Motor neuron (in vitro differentiated cells): ENCODE data around the gene ERICH2. TPM values are rescaled to one million over a fixed set of nuclear protein-coding genes. Genes with fewer than 3 reads are reported as not detected.
"Not testable (repeated sequence)": the region's sequence is repeated elsewhere in the genome, so short reads cannot be mapped to it uniquely, and the experiment has no call there.

ENCODE experiments used
- ATAC-seq, 8 experiments: fragments of 200-7000 bp; cut with Tn5 transposase; replicated peaks in 6 of 8; 2 replicates each; pipeline ENCODE4 v1.8.0; 2021; ENCODE audit warnings: mild to moderate bottlenecking in 8 of 8, moderate library complexity in 8 of 8
- H3K27ac ChIP-seq, 2 donors: fragments of 250-450 bp; sonication (Bioruptor Pico); 2 replicates each; pipeline ENCODE4 v1.9.0; 2021; ENCODE audit warnings: antibody characterized with exemption in 2 of 2, mild to moderate bottlenecking in 2 of 2, moderate library complexity in 1 of 2
- H3K4me1 ChIP-seq, 2 donors: fragments of 250-450 bp; sonication (Bioruptor Pico); replicated peaks in 1 of 2; 2 replicates each; pipeline ENCODE4 v1.6.1; 2021; ENCODE audit warnings: antibody characterized with exemption in 2 of 2, mild to moderate bottlenecking in 2 of 2, moderate library complexity in 1 of 2
- H3K4me3 ChIP-seq, 5 donors: fragments of 250-450 bp; sonication (Bioruptor Pico); 2 replicates each; pipeline ENCODE4 v1.9.0; 2021; ENCODE audit warnings: antibody characterized with exemption in 5 of 5, mild to moderate bottlenecking in 5 of 5, moderate library complexity in 4 of 5
- WGBS, 10 experiments: fragments of 450-650 bp; shearing (Covaris generic); methylation state at CpG; one replicate each; pipeline ENCODE4 v1.0.0; 2022; 5-methylcytosine and 5-hydroxymethylcytosine counted together
- in situ Hi-C, 9 experiments: fragments of 400-800 bp; cut with MboI; loops; one replicate each; pipeline ENCODE4 v1.15.0; 2021; ENCODE audit warnings: low sequenced_read_pairs in 9 of 9, low pct_unique_long_range_greater_than_20kb in 2 of 9; ENCODE audit not compliant: unreplicated experiment in 9 of 9
- total RNA-seq, 8 experiments: library from RNA; unstranded; fragments of 300-600 nt; gene quantifications; 2 replicates each; pipeline versions ENCODE4 v1.2.3 to v1.2.4, GENCODE V29; 2022

ERICH2 gene
- total RNA-seq, 8 experiments from 2014 or later: 0.96 to 11.7 (median 1.8) TPM; not detected in 3

- in situ Hi-C loops: no loop called here
- ATAC-seq: no peak
- Histone ChIP-seq H3K27ac (no peak overlapping the region), H3K4me3 (no peak overlapping the region), H3K4me1 (no peaks in the 10 kb centered on the region)
- WGBS, 10 experiments: 13 to 100% (median 76%) methylated on average over 2 to 4 of the region's 6 CpGs; no CpG with 5 or more reads in 3 of the 10 experiments
These were observed 27.2 kb upstream of the ERICH2 start for GRCh38 chr2:170742896-170743529.

DNA sequence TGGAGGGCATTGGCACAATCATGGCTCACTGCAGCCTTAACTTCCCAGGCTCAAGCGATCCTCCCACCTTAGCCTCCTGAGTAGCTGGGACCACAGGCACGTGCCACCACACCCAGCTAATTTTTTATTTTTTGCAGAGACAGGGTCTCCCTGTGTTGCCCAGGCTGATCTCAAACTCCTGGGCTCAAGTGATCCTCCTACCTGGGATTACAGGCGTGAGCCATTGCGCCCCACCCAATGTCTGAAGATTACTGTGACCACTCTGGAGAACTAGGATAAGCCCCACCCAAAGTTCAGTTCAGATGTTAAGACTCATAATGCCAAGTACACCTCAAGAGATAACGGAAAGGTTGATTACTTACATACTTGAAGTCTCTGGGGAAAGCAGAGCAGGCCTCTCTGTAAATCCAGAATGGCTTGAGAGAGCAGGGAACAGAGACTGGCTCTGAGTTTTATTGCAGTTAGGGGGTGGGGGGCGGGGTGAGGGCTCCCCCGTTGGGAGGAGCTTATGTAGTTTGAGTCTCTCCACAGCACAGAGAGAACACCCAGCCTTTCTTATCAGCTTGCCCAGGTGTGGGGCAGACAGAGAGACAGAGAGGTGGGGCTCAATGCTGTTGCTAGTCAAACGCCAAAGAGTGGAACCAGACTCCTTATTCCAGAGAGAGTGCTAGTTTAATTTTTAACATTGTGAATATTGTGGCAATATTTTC is 26.5 kb upstream of the ERICH2 start:
- Histone ChIP-seq H3K27ac (no peak overlapping the region), H3K4me1 (no peaks in the 10 kb centered on the region), H3K4me3 (no peak overlapping the region)
- no peak for ATAC-seq
- in situ Hi-C loops: no loop called here
- 29 to 100% (median 54%) methylated on average over 1 to 8 of the region's 8 CpGs; no CpG with 5 or more reads in 2 of the 10 experiments for WGBS, 10 experiments

GRCh38 chr2:170744248-170745002 is 25.8 kb upstream of the ERICH2 start:
- Histone ChIP-seq H3K4me1 (no peaks in the 10 kb centered on the region), H3K27ac (no peak overlapping the region), H3K4me3 (no peak overlapping the region)
- ATAC-seq: no peak
- in situ Hi-C loops: no loop called here
- WGBS, 10 experiments: 63 to 100% (median 84%) methylated on average over 3 to 13 of the region's 14 CpGs

GRCh38 chr2:170745305-170745704 is 24.9 kb upstream of the ERICH2 start:
- no peak for ATAC-seq
- in situ Hi-C loops: no loop called here
- no peaks in the 10 kb centered on the region for H3K4me1 ChIP-seq
- no peak overlapping the region for H3K27ac ChIP-seq
- 33 to 100% (median 70%) methylated on average over 1 to 6 of the region's 6 CpGs; no CpG with 5 or more reads in 1 of the 10 experiments for WGBS, 10 experiments
- no peak overlapping the region for H3K4me3 ChIP-seq

- ATAC-seq: no peak
- in situ Hi-C loops: no loop called here
- Histone ChIP-seq H3K27ac (no peak overlapping the region), H3K4me1 (no peaks in the 10 kb centered on the region), H3K4me3 (no peak overlapping the region)
- WGBS, 10 experiments: 0 to 100% (median 93%) methylated on average over 1 to 4 of the region's 4 CpGs; no CpG with 5 or more reads in 2 of the 10 experiments
These were observed 22.3 kb upstream of the ERICH2 start for GRCh38 chr2:170747921-170748320.

DNA sequence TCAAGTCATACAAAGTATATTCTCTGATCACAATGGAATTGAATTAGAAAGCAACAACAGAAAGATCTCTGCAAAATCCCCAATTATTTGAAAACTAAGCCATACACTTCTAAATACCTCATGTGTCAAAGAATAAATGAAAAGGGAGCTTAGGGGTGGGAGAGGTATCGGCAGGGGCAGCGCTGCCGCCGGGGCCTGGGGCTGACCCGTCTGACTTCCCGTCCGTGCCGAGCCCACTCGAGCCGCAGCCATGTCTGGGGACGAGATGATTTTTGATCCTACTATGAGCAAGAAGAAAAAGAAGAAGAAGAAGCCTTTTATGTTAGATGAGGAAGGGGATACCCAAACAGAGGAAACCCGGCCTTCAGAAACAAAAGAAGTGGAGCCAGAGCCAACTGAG is 18.6 kb upstream of the ERICH2 start:
- 0 to 100% (median 69%) methylated on average over 1 to 5 of the region's 12 CpGs; no CpG with 5 or more reads in 4 of the 10 experiments for WGBS, 10 experiments
- peak in 4 of 8 experiments; percentile 50 to 62 (median 57) for ATAC-seq
- in situ Hi-C loops, H3K4me3 ChIP-seq, H3K27ac ChIP-seq, H3K4me1 ChIP-seq: not testable (repeated sequence)

- H3K4me1 ChIP-seq: peaks cover 0 to 3% of the 10 kb centered on the region in 2 donors
- H3K27ac ChIP-seq: no peak overlapping the region
- H3K4me3 ChIP-seq: no peak overlapping the region
- no peak for ATAC-seq
- in situ Hi-C loops: no loop called here
These were observed 8.6 kb upstream of the ERICH2 start for GRCh38 chr2:170761572-170761971.

GRCh38 chr2:170762760-170763159 is 7.4 kb upstream of the ERICH2 start:
- Histone ChIP-seq H3K4me3 (no peak overlapping the region), H3K27ac (no peak overlapping the region), H3K4me1 (peaks cover 0 to 3% of the 10 kb centered on the region in 2 donors)
- WGBS, 10 experiments: 46 to 90% (median 71%) methylated on average over 3 to 7 of the region's 7 CpGs; no CpG with 5 or more reads in 1 of the 10 experiments
- in situ Hi-C loops: no loop called here
- no peak for ATAC-seq

DNA sequence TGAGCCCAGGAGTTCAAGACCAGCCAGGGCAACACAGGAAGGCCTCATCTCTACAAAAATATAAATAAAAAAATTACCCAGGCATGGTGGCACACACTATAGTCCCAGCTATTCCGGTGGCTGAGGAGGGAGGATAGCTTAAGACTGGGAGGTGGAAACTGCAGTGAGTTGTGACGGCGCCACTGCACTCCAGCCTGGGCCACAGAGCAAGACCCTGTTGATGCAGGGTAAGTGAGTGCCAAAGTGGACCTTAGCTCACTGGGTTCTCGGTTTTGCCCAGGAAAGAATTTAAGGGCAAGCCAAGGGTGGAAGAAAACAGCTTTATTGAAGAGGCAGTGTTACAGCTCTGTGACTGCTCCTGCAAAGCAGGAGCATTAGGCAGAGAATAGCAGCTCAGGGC is 6.9 kb upstream of the ERICH2 start:
- Histone ChIP-seq H3K27ac (no peak overlapping the region), H3K4me3 (no peak overlapping the region), H3K4me1 (peaks cover 0 to 3% of the 10 kb centered on the region in 2 donors)
- in situ Hi-C loops: no loop called here
- 20 to 93% (median 74%) methylated on average over 1 to 4 of the region's 4 CpGs; no CpG with 5 or more reads in 2 of the 10 experiments for WGBS, 10 experiments
- ATAC-seq: no peak

DNA sequence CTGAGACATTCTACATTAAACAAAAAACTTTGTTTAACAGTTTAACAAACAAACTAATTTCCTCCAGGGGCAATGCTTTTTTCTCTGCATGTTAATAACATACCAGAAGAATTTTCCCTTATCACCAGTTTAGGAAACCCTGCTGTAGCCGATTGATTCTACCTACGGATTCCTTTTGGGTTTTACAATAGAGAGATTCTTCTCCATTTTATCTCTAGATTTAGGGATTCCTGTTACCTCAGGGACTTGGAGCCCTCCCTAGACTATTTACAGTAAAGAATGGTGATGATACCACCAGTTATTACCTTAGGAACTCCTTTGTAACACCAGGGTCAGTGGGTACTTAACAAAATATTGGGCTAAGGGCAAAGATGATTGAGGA is 5.3 kb upstream of the ERICH2 start:
- Histone ChIP-seq H3K4me1 (peaks cover 0 to 3% of the 10 kb centered on the region in 2 donors), H3K27ac (no peak overlapping the region), H3K4me3 (no peak overlapping the region)
- ATAC-seq: no peak
- WGBS, 10 experiments: 21 to 63% (median 40%) methylated on average over 1 to 2 of the region's 2 CpGs; no CpG with 5 or more reads in 1 of the 10 experiments
- in situ Hi-C loops: no loop called here

DNA sequence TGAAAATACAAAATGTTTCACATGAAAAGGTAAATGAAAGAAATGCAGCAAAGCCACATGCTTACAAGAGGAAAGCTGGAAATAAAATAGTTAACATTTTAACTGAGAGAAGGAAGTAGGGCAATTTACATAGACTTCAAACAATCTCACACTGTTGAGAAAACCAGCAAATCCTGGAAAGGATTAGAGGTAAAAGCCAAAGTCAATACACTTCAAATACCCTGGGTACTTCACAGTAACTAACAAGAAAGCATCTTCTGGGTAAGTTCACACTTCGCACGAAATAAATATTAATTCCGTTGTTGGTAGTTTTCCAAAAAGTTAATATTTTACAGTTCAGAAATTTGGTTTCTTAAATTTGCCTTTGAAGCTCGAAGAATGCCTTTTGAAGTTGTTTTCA is 3.5 kb upstream of the ERICH2 start:
- H3K27ac ChIP-seq: no peak overlapping the region
- 0 to 86% (median 63%) methylated on average over 1 to 4 of the region's 4 CpGs for WGBS, 10 experiments
- ATAC-seq: no peak
- H3K4me1 ChIP-seq: peaks cover 2 to 3% of the 10 kb centered on the region in 2 donors
- in situ Hi-C loops: no loop called here
- no peak overlapping the region for H3K4me3 ChIP-seq

- peak; percentile 86 to 92 (median 88) for ATAC-seq
- H3K27ac ChIP-seq: peak overlapping the region; percentile 49 to 50
- 0% methylated on average over 2 of the region's 82 CpGs; no CpG with 5 or more reads in 9 of the 10 experiments for WGBS, 10 experiments
- H3K4me1 ChIP-seq: peaks cover 0 to 8% of the 10 kb centered on the region in 2 donors
- peak overlapping the region; percentile 49 to 80 (median 50) for H3K4me3 ChIP-seq
- in situ Hi-C loops: no loop called here
These were observed 635 bp downstream of the ERICH2 start for GRCh38 chr2:170770606-170771420.
